ENCODE results near the gene BMP6.

GRCh38 chr6:7723041-7723447, 2.9 kb upstream of the BMP6 start:
- TF ChIP-seq CTCF (IDR thresholded peaks at IDR 0.05 in 2 of 3, conservative IDR thresholded peaks at IDR 0.05 in 1 of 3; ENCODE audit: control insufficient read depth in 2 of 3, extremely low read depth in 1 of 3, insufficient read depth in 1 of 3, low read depth in 3 of 3, low read length in 3 of 3) (peak; percentile 57 to 64 (median 58); a peak in 5 of 6 replicates), RELA (IDR thresholded peaks at IDR 0.05; ENCODE audit: borderline replicate concordance, partially characterized antibody) (no peak), EGR1 (IDR thresholded peaks at IDR 0.05; ENCODE audit: borderline replicate concordance in 1 of 2, low read depth in 2 of 2, low read length in 2 of 2) (no peak), BRCA1 (IDR thresholded peaks at IDR 0.05; ENCODE audit: low read depth, low read length) (no peak)
